DOHH2 (cell line): ENCODE measurements around the gene RIMS3.

Source experiments
- CTCF ChIP-seq: fragments of 200-600 bp; sonication (generic); IDR thresholded peaks from one replicate; pipeline ENCODE4 v1.5.1; 2014; ENCODE audit warnings: antibody characterized with exemption, mild to moderate bottlenecking, low read depth, low read length; ENCODE audit not compliant: poor library complexity, severe bottlenecking
- EZH2phosphoT487 ChIP-seq: fragments of 200-600 bp; sonication (generic); IDR thresholded peaks from 2 replicates; pipeline ENCODE4 v1.6.1; 2017; ENCODE audit warnings: borderline replicate concordance, mild to moderate bottlenecking, antibody characterized with exemption, low read length, moderate library complexity, mixed read lengths

GRCh38 chr1:40575336-40575735 is 90.1 kb downstream of the RIMS3 start:
- TF ChIP-seq CTCF (no peak), EZH2phosphoT487 (no peak)
